ENCODE data around the gene COL4A4.
"Not testable (repeated sequence)": the region's sequence is repeated elsewhere in the genome, so short reads cannot be mapped to it uniquely, and the experiment has no call there.

Gene COL4A4

GRCh38 chr2:227180770-227181169 lies 16.8 kb upstream of the COL4A4 start:
- Histone ChIP-seq H3K9me3 (ENCODE audit: control insufficient read depth, low read length) (no peaks in the 10 kb centered on the region), H2AFZ (no peak overlapping the region), H3K27ac (no peak overlapping the region), H3K36me3 (ENCODE audit: control insufficient read depth, insufficient read depth, low read length) (no peaks in the 10 kb centered on the region), H3K4me3 (ENCODE audit: low read depth, low read length) (no peak overlapping the region), H3K27me3 (ENCODE audit: control insufficient read depth, insufficient read depth, low read length) (no peaks in the 10 kb centered on the region), H3K9ac (no peak overlapping the region), H3K4me2 (ENCODE audit: low read length) (no peak overlapping the region), H3K79me2 (no peaks in the 10 kb centered on the region), H3K4me1 (no peaks in the 10 kb centered on the region)
- no peak for TF ChIP-seq CTCF (IDR thresholded peaks at IDR 0.05)

- Histone ChIP-seq H3K27ac (no peak overlapping the region), H3K9ac (no peak overlapping the region), H3K4me2 (ENCODE audit: low read length) (no peak overlapping the region), H2AFZ (no peak overlapping the region), H3K79me2 (no peaks in the 10 kb centered on the region), H3K27me3 (ENCODE audit: control insufficient read depth, insufficient read depth, low read length) (no peaks in the 10 kb centered on the region), H3K4me1 (no peaks in the 10 kb centered on the region), H3K4me3 (ENCODE audit: low read depth, low read length) (no peak overlapping the region), H3K36me3 (ENCODE audit: control insufficient read depth, insufficient read depth, low read length) (no peaks in the 10 kb centered on the region), H3K9me3 (ENCODE audit: control insufficient read depth, low read length) (no peaks in the 10 kb centered on the region)
- no peak for TF ChIP-seq CTCF (IDR thresholded peaks at IDR 0.05)
These were observed 16.1 kb upstream of the COL4A4 start for GRCh38 chr2:227179988-227180685.

DNA sequence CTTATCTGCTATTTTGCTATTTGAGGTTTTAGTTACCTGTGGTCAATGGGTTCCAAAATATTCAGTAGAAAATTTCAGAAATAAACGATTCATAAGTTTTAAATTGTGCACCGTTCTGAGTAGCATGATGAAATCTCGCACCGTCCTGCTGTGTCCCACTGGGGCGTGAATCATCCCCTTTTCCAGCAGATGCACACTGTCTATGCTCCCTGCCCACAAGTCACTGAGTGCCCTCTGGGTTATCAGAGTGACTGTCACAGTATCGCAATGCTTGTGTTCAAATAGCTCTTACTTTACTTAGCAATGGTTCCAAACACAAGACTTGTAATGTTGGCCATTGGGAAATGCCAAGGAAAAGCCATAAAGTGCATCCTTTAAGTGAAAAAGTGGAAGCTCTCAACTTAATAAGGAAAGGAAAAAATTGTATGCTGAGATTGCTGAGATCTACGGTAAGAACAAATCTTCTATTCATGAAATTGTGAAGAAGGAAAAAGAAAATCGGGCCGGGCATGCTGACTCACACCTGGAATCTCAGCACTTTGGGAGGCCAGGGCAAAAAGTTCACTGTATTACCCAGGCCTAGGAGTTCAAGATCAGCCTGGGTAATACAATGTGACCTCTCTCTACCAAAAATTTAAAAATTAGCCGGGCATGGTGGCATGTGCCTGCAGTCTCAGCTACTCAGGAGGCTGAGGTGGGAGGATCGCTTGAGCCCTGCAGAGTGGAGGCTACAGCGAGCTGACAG lies 13.8 kb upstream of the COL4A4 start:
- Histone ChIP-seq H3K4me2 (ENCODE audit: low read length) (no peak overlapping the region), H3K9me3 (ENCODE audit: control insufficient read depth, low read length) (no peaks in the 10 kb centered on the region), H3K36me3 (ENCODE audit: control insufficient read depth, insufficient read depth, low read length) (no peaks in the 10 kb centered on the region), H2AFZ (no peak overlapping the region), H3K27me3 (ENCODE audit: control insufficient read depth, insufficient read depth, low read length) (no peaks in the 10 kb centered on the region), H3K9ac (no peak overlapping the region), H3K4me1 (no peaks in the 10 kb centered on the region), H3K27ac (no peak overlapping the region), H3K4me3 (ENCODE audit: low read depth, low read length) (no peak overlapping the region), H3K79me2 (no peaks in the 10 kb centered on the region)
- no peak for TF ChIP-seq CTCF (IDR thresholded peaks at IDR 0.05)

- not testable (repeated sequence) for H2AFZ ChIP-seq; H3K4me1 ChIP-seq; H3K9ac ChIP-seq; H3K27me3 ChIP-seq (ENCODE audit: control insufficient read depth, insufficient read depth, low read length); H3K27ac ChIP-seq; H3K9me3 ChIP-seq (ENCODE audit: control insufficient read depth, low read length); H3K79me2 ChIP-seq; H3K36me3 ChIP-seq (ENCODE audit: control insufficient read depth, insufficient read depth, low read length); H3K4me2 ChIP-seq (ENCODE audit: low read length); H3K4me3 ChIP-seq (ENCODE audit: low read depth, low read length)
These were observed 7.8 kb upstream of the COL4A4 start for GRCh38 chr2:227171779-227172178.

DNA sequence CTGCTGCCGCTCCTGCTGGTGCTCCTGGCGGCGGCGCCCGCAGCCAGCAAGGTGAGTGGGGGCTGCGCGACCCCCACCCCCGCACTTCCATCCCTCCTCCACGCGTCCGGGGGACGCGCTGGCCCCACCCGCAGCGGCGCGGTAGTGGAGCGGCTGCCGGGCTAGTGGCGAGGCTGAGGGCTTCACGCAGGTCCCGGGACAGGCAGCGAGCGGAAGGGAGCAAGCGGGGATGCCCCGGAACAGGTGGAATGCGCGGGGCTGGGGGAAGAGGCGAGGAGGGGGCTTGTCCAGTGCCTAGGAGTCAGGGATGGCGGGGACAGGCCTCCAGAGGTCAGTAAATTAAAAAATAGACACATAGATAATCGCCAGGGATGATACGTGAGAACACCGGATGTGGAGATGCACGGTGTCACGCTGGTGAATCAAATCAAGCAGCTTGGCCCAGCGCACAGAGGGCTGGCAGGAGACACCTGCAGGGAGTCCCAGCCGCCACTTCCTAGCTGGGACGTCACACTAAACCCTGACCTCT lies 822 bp upstream of the COL4A4 start:
- peak overlapping the region; percentile 17 for H3K27ac ChIP-seq
- peak overlapping the region; percentile 38 for H3K4me3 ChIP-seq (ENCODE audit: low read depth, low read length)
- H3K9ac ChIP-seq: no peak overlapping the region
- H3K36me3 ChIP-seq (ENCODE audit: control insufficient read depth, insufficient read depth, low read length): no peaks in the 10 kb centered on the region
- no peaks in the 10 kb centered on the region for H3K27me3 ChIP-seq (ENCODE audit: control insufficient read depth, insufficient read depth, low read length)
- H3K79me2 ChIP-seq: no peaks in the 10 kb centered on the region
- peak overlapping the region; percentile 75 for H2AFZ ChIP-seq
- TF ChIP-seq CTCF (IDR thresholded peaks at IDR 0.05): no peak
- no peaks in the 10 kb centered on the region for H3K9me3 ChIP-seq (ENCODE audit: control insufficient read depth, low read length)
- peak overlapping the region; percentile 75 for H3K4me2 ChIP-seq (ENCODE audit: low read length)
- no peaks in the 10 kb centered on the region for H3K4me1 ChIP-seq

All from parathyroid adenoma (tissue), 2 donors.